HK-2 (cell line): ENCODE measurements around the gene MYO1E.
"Not testable (repeated sequence)": the region's sequence is repeated elsewhere in the genome, so short reads cannot be mapped to it uniquely, and the experiment has no call there.

Experiments
- DNase-seq: peaks from one replicate; pipeline ENCODE4 v3.0.0-alpha.2; 2018; ENCODE audit not compliant: unreplicated experiment

The MYO1E gene

DNA sequence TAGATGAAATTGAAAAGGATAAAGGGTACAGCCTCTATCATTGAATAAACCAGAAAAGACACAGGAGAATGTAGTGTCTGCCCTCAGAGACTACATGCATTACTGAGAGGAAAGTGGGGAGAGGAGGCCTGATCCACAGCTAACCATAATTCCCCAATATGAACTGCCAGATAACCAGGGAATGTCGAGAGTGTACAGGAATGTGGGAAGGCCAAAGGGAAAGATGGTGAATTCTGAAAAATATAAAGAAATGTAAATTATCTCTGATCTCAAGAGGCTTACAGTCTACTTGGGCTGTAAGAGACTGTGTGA, 22.3 kb downstream of the MYO1E start:
- no peak for DNase-seq

DNA sequence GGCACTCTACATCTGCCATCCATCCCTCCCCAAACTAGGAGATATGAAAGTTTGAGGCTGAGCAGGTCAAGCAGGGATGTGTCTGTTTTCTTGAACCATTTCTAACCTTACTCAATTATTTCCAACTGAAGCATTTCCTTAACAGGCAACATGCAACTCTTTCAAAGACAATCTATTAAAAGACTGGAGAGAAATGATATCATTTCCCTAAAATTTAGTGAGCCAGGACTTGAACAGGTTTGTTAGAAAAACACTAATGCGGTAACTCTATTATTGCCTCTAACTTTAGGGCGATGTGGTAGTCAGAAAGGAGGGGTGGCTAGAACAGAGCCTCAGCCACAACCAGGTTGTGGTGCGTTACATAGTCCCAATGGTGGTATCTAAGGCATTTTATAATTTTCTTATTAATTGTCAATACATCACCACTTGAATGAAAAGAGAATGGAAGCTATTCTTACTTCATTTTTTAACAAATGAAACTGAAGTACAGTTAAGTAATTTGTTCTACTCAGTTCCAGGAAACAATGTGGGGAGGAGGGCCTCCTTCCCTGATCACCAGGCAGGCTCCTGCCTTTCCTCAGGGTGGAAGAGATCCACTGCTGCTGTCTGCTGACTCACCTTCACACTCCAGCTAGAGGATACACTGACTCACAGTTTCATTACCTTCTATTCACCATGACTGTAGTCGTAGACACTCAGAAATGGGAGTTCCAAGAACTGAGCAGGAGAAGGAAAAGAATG, 22.8 kb downstream of the MYO1E start:
- DNase-seq: peak; percentile 47

DNA sequence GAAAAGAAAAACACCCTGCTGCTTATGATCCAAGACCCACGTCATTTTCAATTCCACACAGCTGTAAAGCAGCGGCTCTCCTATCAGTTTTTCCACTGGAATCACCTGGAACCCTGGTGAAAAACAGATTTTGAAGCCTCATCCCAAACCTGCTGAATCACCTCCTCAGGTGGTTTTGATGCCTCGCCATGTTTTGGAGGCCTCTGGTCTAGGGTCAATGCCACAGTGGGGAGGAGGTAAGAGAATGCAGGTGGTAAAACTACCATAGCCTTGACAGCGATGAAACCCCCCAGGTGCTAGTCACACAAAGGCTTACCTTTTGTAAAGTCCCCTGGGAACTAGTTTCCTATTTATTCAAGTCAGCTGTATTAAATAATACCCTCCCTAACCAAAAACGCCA, 24.8 kb downstream of the MYO1E start:
- no peak for DNase-seq

DNA sequence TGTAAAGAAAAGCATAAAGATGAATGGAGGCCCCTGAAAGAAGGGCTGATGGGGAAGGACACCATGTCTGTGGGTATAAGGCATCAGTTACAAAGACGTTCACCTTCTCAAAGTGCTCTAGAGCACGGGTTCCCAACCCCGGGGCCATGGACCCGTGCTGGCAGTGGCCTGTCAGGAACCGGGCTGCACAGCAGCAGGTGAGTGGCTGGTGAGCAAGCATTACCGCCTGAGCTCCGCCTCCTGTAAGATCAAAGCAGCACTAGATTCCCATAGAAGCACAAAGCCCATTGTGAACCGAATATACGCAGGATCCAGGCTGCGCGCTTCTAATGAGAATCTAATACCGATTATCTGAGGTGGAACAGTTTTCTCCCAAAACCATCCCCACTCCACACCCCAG, 25.7 kb downstream of the MYO1E start:
- no peak for DNase-seq

DNA sequence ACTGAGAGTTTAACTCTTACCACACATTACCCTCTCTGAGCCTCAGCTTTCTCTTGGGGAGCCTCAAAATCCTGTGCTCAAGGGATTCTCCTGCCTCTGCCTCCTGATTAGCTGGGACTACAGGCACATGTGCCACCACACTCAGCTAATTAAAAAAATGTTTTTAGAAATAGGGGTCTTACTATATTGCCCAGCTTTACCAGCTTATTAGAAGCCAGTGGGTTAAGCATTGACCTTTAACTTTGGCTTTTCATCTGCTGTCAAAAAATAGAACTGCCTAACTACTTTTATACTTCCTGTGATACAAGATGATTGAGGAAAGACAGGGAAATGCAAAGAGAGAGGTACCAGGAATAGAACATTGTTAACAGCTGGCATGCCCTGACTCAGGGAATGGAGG, 27.3 kb downstream of the MYO1E start:
- no peak for DNase-seq

DNA sequence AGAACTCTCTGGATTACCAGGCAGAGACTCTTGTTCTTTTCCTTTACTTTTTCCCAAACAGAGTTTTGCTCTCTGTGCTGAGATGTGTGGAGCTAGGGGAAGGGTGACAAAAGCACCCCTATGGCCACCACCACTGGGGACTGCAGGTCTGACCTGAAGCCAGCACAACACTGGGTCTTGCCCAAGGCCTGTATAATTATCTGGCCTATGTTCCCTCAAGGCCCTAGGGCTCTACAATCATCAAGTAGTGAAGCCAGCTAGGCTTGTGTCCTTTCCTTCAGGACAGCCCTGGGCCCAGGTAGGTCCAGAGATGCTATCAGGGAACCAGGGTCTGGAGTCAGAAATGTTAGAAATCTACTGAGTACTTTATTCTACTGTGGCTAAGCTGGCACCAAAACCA, 28.4 kb downstream of the MYO1E start:
- no peak for DNase-seq

DNA sequence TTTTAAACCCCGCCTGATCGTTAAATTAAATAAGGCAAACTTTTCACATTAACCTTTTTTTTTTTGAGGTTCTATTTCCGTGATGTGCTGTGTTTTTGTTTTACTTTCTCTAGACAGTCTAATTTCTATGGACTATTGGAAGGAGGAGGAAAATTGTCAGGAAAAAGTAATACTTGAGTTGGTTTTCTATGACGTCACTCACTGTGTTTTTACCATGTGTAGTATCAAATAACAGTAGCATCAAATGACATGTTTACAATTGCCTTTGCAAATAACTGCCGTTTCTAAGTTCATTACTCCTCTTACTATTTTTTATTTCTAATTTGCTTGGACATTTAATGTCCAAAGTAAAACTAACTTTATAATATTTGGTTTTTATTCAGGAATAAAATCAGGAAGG, 32.3 kb downstream of the MYO1E start:
- no peak for DNase-seq

DNA sequence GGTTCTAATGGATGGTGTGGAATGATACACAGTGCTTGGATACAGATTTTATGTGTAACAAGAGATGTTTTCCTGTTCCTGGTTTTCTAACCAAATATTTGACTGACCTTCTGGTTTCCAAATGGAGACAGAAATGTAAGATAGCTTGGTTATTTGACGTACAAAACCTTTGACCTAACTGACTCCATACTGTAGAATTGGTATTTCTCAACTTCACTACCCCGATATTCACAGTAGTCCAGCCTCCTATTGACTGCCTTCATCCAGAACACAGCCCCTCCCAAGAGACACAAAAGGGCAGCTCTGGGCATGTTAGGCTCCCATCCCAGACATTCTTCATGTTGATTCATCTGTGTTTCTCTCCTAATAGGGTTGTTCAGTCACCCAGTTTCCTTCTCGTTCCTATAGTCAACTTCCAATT, 33.4 kb downstream of the MYO1E start:
- no peak for DNase-seq

DNA sequence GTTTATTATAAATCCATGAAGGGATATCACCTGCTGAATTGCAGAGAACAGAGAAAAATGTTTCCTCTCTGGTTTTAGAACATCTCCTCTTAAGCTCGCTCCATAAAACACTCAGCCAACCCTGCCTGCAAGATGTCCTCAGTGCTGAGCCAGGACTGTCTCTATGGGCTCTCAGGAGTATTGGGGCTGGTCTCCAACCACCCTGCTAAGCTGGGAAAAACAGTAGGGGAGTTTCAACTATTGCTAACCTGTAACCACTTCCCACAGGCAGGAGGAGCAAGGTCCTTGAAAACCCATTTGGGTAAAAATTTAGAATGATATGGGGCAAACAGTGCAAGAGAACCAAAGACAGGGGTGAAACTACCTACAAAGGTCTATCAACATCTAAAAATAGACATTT, 34.3 kb downstream of the MYO1E start:
- DNase-seq: no peak

DNA sequence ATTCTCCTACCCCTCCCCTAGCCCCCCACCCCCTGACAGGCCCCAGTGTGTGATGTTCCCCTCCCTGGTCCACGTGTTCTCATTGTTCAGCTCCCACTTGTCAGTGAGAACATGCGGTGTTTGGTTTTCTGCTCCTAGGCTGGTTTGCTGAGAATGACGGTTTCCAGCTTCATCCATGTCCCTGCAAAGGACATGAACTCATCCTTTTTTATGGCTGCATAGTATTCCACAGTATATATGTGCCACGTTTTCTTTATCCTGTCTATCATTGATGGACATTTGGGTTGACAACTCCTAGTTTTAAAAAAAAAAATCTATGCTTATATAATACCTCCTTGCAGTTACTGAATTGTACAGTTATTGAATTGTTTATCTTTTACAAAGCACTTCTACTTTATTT, 35.9 kb downstream of the MYO1E start:
- DNase-seq: not testable (repeated sequence)

DNA sequence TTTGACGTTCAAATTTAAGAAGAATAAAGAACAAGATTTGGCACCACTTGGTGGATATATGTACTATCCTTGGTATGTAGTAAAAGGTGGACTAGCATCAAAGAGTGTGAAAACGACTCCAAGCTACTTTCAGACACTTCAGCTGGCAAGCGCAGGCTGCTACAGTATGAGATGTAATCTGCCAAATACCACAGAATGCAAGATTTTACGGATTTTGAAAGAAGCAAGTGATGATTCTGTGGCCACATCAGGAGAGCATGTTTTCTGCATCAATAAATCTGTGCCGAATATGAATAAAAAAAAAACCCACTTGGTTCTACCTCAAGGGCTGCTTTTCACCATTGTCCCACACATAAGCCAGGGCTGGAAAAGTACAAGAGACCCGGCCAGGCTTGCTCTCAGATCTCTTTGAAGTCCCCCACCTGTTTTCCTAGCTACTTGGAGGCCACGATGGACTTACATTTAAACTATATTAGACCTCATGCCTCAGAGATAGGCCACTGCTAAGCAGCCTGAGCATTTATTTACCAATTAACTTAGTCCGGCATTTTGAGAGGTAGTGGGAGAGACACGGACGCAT, 37.4 kb downstream of the MYO1E start:
- no peak for DNase-seq

DNA sequence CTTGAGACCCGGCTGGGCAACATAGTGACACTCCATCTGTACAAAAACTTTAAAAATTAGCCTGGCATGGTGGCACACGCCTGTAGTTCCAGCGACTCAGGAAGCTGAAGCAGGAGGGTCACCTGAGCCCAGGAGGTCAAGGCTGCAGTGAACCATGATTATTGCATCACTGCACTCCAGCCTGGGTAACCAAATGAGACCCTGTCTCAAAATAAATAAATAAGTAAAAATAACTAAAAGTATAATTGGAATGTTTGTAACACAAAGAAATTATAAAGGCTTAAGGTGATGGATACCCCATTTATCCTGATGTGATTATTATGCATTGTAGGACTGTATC, 38.6 kb downstream of the MYO1E start:
- DNase-seq: no peak

DNA sequence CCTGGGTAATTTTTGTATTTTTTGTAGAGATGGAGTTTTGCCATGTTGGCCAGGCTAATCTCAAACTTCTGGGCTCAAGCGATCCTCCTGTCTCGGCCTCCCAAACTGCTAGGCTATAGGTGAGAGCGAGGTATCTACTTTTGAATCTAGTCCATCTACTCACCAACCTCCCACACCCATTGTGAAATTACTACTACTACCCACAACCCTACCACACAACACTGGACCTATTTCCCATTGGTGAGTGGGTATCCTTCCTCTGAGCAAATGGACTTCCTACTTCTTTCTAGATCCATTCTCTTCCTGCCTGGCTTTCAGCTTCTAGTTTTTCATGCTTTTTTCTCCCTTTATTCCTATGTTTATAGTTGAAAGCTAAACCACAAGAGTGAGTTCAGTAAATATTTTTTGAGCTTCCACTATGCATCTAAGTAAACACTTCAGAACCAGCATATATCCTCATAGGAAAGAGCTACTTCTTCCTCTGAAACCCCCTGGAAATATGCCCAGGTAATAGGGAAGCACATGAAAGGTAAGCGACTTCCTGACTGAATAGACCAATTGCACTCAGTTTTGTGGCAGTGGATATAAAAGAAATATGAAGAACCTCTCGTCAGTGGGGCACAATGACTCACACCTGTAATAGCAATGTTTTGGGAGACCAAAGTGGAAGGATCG, 39.1 kb downstream of the MYO1E start:
- DNase-seq: no peak

DNA sequence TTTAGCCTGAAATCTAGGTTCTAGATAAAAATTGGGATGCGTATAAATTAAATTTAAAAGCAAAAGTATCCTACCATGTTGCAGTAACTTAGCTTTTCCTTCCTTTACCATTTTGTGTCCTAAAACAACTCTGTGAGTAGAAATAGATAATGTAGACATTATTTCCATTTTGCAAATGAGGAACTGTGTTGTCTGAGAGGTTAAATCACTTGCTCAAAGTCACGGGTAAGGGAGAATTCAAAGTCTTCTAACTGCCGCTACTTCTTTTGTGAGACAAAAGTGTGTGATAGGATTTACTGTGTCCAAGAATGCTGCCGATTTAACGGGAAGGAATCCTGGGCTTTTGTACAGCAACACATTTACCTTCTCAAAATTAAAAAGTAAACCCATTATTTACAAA, 40.7 kb downstream of the MYO1E start:
- DNase-seq: no peak

DNA sequence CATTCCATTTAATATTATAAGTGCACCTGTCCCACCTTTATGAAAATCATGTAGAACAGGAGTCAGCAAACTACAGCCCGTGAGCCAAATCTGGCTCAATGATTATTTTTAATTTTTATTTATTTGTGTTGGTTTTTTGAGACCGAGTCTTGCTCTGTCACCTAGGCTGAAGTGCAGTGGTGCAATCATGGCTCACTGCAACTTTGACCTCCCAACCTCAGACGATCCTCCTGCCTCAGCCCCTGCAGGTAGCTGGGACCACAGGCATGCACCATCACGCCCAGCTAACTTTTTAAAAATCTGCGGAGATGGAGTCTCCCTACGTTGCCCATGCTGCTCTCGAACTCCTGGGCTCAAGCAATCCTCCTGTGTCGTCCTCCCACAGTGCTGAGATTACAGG, 42.0 kb downstream of the MYO1E start:
- no peak for DNase-seq

DNA sequence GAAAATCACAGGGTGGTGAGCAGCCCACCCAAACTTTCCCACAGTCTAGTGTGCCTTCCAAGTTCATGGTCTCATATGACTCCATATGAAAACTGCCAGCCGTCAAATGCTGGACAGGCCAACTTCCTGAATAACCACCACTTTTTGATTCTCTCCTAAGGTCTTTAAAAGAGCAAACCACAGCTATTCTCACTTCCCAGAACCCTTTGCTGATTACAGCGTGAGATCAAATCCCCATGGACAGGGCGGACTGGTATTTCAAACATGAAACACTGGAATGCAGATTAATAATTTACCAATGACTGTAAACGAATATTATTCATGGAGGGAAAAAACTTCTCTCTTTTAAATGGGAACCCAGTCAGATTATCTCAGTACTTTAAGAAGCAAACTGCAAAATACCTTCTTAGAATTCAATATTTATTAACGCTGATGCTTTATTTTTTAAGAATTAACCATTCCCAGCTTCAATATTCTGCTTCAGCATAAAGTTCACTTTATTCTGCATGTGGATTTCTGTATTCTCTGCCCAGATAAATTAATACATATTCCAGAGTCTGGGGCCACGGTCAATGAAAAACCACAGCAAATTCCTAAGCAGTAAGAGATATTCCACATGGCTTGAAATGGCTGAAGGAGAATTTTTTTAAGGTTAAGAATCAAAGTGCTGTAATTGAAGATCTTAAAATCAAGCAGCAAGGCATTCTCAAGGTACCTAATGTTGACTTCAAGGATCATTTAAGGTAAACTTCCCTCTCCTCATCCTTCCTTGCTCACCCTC, 42.9 kb downstream of the MYO1E start:
- peak; percentile 46 for DNase-seq

DNA sequence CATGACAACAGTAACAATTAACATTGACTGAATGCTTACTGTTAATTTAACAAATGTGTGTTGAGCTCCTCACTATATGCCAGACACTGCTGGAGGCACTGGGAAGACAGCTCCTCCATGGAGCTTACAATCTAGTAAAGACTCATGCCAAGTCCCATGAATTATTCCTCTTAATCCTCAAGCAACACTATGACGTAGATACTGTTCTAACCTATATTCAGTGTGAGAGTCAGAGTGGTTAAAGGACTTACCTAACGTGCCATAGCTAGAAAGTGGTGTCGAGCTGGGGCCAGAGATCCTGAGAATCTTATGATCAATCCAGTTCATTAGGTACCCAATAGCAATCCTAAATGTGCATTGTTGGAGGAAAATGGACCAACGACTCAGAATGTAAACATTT, 43.6 kb downstream of the MYO1E start:
- DNase-seq: no peak

DNA sequence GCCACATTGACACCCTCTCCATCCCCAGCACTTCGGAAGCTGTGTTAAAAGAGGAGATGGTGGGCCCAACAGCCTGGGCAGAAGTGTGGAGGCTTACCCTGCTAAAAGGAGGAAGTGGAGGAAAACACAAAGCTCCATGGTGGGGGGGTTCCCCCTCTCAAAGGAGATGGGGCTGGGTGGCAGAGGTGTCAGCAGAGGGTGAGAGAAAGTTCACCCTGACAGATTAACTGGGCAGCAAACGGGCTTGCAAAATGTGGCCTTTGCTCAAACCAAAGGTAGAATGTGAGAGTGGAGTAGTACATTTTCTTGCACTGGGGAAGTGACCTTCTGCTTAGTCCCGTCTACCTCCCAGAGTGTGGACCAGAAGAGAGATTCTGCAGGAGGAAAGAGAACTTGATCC, 44.7 kb downstream of the MYO1E start:
- DNase-seq: no peak

DNA sequence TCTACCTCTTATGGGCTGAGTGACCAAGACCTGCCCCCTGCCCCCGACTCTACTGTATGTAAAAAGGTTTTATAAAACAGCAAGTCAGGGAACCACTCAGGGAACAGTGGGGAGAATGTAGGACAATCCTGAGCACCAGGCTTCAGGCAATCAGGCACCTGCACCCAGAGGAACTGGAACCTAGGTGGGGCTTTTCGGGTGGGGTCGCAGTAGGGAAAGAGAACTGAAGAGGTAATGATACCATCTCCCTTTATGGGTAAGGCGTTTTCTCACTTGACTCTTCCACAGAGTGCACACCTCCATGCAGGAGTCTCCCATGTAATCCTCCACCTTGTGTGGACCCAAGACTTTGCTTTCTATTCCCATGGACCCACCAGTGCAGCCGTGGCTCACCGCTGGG, 45.8 kb downstream of the MYO1E start:
- DNase-seq: no peak

DNA sequence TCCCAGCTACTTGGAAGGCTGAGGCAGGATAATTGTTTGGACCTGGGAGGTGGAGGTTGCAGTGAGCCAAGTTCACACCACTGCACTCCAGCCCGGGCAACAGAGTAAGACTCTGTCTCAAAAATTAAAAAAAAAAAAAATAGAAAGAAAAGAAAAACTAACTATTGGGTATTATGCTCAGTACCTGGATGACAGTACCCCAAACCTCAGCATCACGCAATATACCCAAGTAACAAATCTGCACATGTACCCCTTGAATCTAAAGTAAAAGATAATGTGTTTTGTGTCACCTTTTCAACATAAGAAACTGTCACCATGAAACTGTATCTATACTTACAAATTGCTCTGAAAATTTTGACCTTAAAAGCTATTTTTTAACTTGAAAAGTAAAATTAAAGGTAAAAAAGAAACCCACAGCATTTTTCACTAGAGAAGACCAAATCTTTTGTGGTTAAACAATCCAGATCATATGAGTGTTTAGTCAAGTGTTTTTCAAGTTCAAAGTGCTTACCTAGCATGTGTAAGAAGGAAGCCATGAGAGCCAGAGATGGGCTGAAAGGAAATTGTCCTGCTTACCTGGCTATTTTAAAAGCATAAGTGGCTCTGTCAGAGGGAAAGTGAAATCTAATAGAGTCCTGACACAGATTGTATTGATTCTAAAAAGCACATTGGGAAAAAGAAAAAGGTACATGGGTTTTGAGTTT, 50.5 kb downstream of the MYO1E start:
- DNase-seq: no peak

DNA sequence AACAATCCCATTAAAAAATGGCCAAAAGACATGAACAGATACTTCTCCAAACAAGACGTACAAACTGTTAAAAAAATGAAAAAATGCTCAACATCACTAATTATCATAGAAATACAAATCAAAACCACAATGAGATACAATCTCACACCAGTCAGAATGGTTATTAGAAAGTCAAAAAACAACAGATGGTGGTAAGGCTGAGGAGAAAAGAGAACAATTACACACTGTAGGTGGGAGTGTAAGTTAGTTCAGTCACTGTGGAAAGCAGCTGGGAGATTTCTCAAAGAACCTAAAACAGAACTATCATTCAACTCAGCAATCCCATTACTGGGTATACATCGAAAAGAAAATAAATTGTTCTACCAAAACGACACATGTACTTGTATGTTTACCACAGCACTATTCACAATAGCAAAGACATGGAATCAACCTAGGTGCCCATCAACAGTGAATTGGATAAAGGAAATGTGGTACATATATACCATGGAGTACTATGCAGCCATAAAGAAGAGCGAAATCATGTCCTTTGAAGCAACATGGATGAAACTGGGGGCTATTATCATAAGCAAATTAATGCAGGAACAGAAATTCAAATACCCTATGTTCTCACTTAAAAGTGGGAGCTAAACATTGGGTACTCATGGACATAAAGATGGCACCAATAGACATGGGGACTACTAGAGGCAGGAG, 51.5 kb downstream of the MYO1E start:
- no peak for DNase-seq

DNA sequence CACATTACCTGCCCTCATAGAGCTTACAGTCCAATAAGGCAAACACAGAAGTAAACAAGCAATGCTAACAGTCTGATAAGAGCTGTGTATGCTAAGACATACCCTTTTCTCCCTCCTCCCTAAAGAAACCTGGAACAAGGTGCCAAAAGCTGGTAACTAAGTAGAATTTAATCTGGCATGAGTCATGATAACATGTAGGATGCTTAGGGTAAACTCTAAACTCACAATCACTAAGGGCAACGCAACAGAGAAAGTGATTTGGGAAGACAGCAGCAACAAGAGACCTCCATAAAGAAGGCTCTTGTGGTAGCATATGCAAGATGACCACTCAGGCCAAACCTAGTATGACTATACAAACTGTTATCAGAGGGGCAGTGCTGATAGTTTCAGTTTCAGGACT, 55.5 kb downstream of the MYO1E start:
- no peak for DNase-seq
